ENCODE measurements around the gene SERPINC1. TPM values are rescaled to one million over a fixed set of nuclear protein-coding genes. Genes with fewer than 3 reads are reported as not detected.

The SERPINC1 gene
- total RNA-seq: 0.12 and 0.13 TPM in 2 replicates

GRCh38 chr1:173917149-173917548 is at the start of gene SERPINC1:
Gene SERPINC1 (minus strand): TSS chr1:173917327. CDS start chr1:173917259, 68 bp downstream.

GRCh38 chr1:173868266-173869020 is 48.7 kb downstream of the SERPINC1 start, which contains the start of gene ZBTB37:
Gene ZBTB37 (plus strand): TSS chr1:173868380. CDS start chr1:173870226, 1,846 bp downstream.

GRCh38 chr1:173867753-173868265 is 49.3 kb downstream of the SERPINC1 start, which contains the start of gene GAS5:
Gene GAS5 (minus strand): TSS chr1:173867989.

Other genes with a start within 250 kb of the SERPINC1 start
- 0.31 and 0.40 TPM in 2 replicates for gene ANKRD45, start 247.5 kb downstream of the SERPINC1 start, total RNA-seq
- gene KLHL20, start 202.3 kb downstream of the SERPINC1 start, total RNA-seq: 38.4 and 40.9 TPM in 2 replicates
- 10.9 and 12.0 TPM in 2 replicates for gene DARS2, start 92.7 kb downstream of the SERPINC1 start, total RNA-seq
- 15.4 and 20.7 TPM in 2 replicates for gene CENPL, start 92.4 kb downstream of the SERPINC1 start, total RNA-seq
- gene GAS5, start 49.3 kb downstream of the SERPINC1 start, total RNA-seq: 252 and 350 TPM in 2 replicates
- 7.5 and 7.8 TPM in 2 replicates for gene ZBTB37, start 48.9 kb downstream of the SERPINC1 start, total RNA-seq
- 18.0 and 18.6 TPM in 2 replicates for gene RC3H1, start 105.0 kb upstream of the SERPINC1 start, total RNA-seq
- gene RABGAP1L, start 242.2 kb upstream of the SERPINC1 start, total RNA-seq: 34.6 and 38.5 TPM in 2 replicates